Islet of Langerhans (tissue), 1 donor: ENCODE results near the gene SEMA4D.

Source experiments
- FAIRE-seq: peaks from one replicate; lab custom pipeline; 2011; peaks lifted over from hg19 to GRCh38; lab: Jason Lieb, UNC

The SEMA4D gene

DNA sequence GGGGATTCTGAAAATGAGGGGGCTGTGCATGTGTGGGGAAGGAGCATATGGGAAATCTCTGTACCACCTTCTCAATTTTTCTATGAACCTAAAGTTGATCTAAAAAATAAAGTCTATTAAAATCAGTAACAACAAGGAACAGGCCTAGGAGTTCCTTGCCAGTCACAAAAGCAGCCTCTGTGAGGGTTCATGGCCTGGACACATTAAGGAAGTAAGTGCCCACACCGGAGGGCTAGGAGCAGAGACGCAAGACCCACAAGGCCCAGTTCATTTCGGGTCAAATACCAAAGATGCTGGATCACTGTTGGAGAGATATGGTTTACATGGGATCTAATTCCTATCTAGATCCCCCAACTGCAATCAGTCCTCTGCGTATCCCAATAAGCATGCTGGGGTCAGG is 88.4 kb downstream of the SEMA4D start:
- no peak for FAIRE-seq

GRCh38 chr9:89408628-89409101 is 89.2 kb downstream of the SEMA4D start:
- FAIRE-seq = no peak

GRCh38 chr9:89407070-89407469 is 90.8 kb downstream of the SEMA4D start:
- no peak for FAIRE-seq

DNA sequence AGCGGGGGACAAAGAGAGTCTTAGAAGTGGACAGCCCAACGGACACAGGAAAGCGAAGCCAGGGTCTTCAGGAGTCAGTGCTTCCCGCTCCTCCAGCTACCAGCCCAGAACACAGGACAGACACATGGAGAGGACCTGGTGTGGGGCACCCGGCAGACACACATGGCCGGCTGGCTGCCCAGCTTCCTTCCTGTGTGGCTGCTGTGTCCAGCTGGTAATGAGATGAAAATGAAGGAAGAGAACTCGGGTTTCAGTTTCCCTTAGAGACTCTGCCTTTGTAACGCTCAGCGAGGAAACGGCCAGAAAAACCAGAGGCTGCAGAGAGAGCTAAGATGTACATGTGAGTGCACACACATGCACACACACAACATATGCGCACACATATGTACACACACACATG is 92.1 kb downstream of the SEMA4D start:
- no peak for FAIRE-seq

DNA sequence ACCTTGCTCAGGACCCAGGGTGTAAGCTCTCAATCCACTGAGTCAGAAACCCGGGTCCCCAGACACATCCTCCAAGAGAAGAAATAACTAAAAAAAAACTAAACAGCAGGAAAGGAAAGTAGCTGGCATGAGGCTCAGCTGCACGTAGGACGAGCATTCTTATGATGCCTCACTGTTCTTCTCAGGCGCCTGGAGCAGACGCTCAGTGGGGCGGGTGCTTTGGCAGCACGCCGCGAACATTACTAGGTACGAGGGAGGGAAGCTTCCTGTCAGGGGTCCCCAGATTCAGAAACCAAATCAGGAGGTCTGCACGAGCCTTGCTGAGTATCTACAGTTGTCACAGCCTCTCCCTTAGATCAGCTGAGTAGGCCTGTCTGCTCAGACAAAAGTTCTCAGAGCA is 93.8 kb downstream of the SEMA4D start:
- FAIRE-seq = no peak

GRCh38 chr9:89402695-89403427 is 95.1 kb downstream of the SEMA4D start:
- no peak for FAIRE-seq

- no peak for FAIRE-seq
Observed at GRCh38 chr9:89400403-89401116, 97.4 kb downstream of the SEMA4D start.

GRCh38 chr9:89398621-89399020 is 99.3 kb downstream of the SEMA4D start:
- FAIRE-seq = no peak

DNA sequence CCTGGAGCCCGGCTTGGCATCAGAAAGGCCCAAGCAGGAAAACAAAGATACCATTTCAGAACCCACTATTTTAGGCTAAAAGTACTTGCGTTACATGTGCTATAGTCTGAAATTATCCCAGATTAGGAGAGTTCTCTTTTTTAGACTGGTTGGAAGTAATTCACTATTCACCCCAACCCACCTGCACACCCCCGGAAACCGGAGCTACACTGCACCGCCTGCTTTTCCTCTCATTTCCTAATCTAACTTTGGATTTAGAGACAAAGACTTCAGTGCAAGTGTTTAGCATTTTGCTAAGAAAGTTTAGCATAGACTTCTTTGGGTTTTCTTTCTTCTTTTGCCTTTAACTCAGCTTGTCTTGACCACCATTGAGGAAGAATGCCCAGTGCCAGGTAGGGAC is 100.4 kb downstream of the SEMA4D start:
- no peak for FAIRE-seq

DNA sequence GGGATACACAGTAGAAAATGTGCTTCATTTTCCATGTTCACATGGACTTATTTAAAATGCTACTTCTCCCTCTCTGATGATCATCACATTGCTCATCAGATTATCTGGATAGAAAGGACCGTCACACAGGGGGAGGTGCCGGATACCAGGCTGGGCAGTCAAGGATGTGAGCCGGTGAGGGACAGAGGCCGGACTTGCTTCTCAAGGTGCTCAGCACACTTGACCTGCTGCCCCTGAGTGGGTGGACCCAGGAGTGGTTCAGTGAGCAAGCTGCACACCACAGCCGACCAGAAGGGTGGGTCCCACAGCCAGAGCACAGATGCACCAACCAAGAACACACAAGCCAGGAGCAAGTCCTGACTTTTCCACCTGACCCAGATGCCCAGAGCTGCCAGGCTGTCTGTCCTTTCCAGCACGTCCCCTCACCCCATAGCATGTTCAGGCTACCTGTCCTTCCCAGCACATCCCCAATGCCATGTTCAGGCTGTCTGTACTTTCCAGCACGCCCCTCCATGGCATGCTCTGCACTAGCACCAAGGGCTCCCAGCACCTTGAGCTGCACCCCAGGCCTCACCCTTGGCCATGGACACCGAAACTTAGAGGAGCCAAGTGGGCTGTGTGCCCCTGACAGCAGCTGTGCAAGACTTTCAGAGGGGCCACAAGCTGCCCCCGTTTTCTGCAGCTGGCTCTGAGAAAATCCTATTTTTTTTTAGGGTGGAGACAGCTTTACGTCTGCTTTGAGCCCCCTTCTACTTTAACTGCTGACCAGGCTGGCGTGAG is 101.8 kb downstream of the SEMA4D start:
- no peak for FAIRE-seq

GRCh38 chr9:89394412-89394811 is 103.5 kb downstream of the SEMA4D start:
- FAIRE-seq = no peak

DNA sequence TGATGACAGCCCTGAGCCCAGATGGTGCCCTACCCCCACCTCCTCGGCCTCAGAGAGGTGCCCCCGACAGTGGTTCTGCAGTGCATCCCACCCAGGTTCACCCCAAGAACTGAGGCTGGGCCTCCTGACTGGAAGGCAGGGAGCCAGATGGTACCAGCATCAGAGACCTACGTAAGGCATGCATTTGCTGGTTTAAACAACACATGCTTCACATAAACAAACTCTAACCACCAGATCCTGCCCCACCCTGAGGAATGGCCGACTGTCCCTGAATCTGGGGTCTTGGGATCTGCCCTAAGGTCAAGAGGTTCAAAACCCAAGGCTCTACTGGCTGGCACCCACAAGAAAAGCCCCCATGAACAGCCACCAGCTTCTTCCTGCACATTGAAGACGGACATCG is 106.3 kb downstream of the SEMA4D start:
- FAIRE-seq = no peak

DNA sequence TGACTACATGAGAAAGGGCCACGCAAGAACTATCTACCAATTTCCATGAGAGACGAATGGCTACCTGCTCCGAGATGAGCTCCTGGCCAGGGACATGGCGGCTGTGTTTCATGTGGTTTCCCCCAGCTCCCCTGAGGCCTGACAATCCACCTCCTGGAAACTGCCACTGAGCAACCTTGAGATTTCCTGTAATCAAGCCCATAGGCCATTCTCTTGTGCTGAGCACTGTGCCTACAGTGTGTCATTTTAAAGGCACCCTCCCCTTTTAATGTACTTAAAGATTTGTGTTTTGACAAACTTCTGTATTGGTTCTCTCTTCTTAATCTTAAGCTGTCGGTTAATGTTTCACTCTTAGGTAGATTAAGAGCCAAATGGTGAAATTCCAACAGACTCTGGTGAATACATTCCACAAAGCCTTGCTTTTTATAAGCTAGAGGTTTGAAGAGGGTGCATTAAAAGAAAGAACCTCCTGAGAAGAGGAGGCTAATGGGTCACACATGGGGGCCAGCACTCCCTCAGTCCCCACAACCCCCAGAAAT is 107.3 kb downstream of the SEMA4D start:
- FAIRE-seq = no peak

DNA sequence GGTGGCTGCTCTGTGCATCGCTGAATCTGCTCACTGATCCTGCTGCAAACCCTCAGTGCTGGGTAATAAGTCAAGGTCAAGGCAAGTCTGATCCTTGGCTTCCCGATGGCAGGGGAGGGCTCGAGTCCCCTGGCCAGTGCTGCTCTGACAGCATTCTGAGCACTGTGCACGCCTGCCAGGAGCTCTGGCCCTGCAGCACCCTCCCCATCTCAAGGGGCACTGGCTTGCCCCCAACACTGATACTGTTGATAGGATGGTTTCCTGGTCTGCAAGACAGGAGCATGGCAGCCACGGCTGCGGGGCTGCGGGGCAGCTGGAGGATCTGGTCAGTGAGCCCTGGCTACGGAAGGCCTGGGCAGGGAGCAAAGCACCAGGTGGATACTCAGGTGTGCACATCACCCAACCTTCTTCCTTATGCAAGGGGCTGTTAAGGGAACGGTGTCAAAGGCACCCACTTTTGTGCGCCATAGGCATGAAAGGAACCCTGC is 107.8 kb downstream of the SEMA4D start:
- FAIRE-seq = no peak

DNA sequence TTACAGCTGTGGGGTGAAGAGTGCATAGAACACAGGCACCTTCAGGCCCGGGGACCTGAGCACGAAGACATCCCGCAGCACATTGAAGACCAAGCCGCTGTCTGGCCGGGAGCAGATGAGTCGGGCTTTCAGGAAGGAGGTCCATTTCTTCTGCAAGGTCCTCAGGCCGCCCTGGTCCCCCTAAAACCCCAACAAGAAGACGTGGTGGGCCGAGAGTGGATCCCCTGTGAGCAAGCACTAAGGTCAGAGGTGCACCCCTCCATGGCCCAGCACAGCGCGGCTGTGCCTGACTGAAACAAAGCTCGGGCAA is 109.1 kb downstream of the SEMA4D start:
- no peak for FAIRE-seq

- no peak for FAIRE-seq
Observed at GRCh38 chr9:89388084-89388867, 109.6 kb downstream of the SEMA4D start.

DNA sequence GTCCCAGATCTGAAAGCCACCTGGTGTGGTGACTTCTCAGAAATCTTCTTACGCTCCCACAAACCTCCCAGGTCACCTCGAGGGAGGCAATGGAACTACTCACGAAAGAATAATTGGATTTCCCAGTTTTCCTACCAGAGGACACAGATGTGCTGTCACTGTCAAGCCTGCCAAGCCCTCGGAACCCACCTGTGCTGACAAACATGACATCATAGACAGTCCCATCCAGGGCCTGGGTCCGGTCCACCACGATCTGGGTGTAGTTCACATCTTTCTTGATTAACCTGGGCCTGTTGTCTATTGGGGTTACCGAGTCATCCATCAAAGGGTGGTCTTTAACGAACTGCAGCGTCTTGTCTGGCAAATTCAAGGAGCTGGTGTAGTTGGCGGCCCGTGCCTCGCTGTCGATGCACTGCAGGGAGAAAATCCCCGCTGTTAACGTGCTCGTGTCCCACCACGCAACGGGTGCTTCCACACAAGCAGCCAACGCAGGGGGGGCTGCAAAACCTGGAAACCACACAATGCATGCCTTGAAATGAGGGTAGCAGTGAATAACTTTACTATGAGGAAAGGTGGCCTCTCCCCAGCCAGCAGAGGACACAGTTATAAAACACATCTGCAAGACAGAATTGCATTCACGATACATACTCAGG is 110.6 kb downstream of the SEMA4D start:
- no peak for FAIRE-seq

DNA sequence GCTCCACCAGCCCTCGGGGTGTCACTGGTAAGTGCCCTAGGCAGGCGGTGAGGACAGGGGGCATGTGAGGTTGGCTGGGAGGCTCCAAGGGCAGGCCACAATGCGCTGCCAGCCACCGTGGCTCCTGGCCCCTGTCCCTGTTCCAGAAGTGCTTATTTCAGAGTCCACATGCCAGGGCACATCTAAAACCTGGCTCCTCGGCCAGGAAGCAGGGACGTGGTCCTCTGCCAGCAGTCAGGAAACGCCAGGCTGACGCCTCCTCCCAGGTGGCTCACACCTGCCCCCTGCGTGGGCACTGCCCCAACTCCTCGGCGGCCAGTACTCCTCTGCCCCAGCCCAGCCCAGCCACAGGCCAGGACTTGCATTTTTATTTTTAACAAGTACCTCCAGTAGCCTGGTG is 111.1 kb downstream of the SEMA4D start:
- no peak for FAIRE-seq

- FAIRE-seq = no peak
Observed at GRCh38 chr9:89386206-89386605, 111.7 kb downstream of the SEMA4D start.

- FAIRE-seq = no peak
Observed at GRCh38 chr9:89384783-89385182, 113.1 kb downstream of the SEMA4D start.

- no peak for FAIRE-seq
Observed at GRCh38 chr9:89383721-89384300, 114.1 kb downstream of the SEMA4D start.
